ENCODE data around the gene TIMM22.

The TIMM22 gene

DNA sequence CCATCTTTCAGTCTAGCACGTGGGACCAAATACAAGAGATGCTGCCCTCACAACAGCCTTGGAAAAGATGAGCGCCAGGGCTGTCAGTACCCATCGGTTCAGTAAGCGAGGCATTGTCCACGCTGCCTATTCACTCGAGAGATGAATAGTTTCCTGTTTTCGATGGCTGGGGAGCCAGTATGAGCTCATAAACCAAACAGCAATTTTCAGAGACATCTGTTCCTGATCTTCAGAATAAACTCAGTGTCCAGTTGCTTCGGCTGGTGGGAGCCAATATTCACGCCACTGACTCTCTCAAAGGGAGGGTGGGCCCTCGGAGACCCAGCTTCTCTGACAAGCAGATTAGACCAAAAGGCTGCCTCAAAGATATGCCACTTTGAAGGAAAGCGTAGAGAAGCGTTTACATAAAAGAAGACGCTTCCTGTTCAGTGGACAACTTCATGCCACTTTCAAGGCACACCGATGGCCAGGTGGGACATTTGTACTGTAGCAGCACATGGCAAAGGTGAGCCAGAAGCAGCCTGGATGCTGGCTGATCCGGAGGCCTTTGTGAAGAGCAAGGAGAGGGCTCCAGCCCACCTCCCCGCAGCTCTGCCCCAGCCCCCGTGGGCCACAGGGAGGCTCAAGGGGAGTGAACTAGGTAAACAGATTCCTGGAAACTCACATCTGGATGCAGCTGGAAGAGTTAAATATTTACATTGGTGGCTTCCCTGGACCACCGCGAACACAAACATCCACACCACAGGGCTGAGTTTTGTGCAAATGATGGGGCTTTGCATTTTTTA lies 6.0 kb downstream of the TIMM22 start:
- Histone ChIP-seq H3K4me1 (ENCODE audit: control insufficient read depth, insufficient read depth, low read length) (no peaks in the 10 kb centered on the region; the same call in 1 of the 2 replicates), H3K4me3 (ENCODE audit: low read depth, low read length) (no peak overlapping the region), H3K36me3 (ENCODE audit: control insufficient read depth, insufficient read depth, low read length) (peaks cover 65% of the 10 kb centered on the region), H3K27me3 (ENCODE audit: control insufficient read depth, insufficient read depth, low read length) (no peaks in the 10 kb centered on the region), H3K9me3 (ENCODE audit: control insufficient read depth, insufficient read depth, low read length) (no peaks in the 10 kb centered on the region), H3K9ac (ENCODE audit: low read depth, low read length) (no peak overlapping the region), H3K27ac (ENCODE audit: low read depth, low read length) (no peak overlapping the region)

DNA sequence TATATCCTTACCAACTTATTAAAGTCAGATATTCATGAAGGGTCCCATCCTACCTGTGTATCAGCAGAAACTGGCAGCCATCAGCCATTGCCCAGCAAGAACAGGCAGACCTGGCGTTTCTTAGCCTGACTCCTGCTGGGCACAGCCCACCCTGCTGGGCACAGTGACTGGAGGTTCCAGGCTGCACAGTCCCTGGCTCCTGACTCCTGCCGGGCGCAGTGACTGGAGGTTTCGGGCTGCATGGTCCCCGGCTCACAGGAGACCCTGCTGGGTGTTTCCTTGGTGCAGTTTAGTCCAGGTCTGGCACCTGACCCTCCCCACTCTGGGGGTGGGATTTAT lies 6.7 kb downstream of the TIMM22 start:
- no peaks in the 10 kb centered on the region; the same call in 1 of the 2 replicates for H3K4me1 ChIP-seq (ENCODE audit: control insufficient read depth, insufficient read depth, low read length)
- no peak overlapping the region for H3K27ac ChIP-seq (ENCODE audit: low read depth, low read length)
- H3K4me3 ChIP-seq (ENCODE audit: low read depth, low read length) = no peak overlapping the region
- no peak overlapping the region for H3K9ac ChIP-seq (ENCODE audit: low read depth, low read length)
- no peaks in the 10 kb centered on the region for H3K9me3 ChIP-seq (ENCODE audit: control insufficient read depth, insufficient read depth, low read length)
- no peaks in the 10 kb centered on the region for H3K27me3 ChIP-seq (ENCODE audit: control insufficient read depth, insufficient read depth, low read length)
- peaks cover 65% of the 10 kb centered on the region for H3K36me3 ChIP-seq (ENCODE audit: control insufficient read depth, insufficient read depth, low read length)

DNA sequence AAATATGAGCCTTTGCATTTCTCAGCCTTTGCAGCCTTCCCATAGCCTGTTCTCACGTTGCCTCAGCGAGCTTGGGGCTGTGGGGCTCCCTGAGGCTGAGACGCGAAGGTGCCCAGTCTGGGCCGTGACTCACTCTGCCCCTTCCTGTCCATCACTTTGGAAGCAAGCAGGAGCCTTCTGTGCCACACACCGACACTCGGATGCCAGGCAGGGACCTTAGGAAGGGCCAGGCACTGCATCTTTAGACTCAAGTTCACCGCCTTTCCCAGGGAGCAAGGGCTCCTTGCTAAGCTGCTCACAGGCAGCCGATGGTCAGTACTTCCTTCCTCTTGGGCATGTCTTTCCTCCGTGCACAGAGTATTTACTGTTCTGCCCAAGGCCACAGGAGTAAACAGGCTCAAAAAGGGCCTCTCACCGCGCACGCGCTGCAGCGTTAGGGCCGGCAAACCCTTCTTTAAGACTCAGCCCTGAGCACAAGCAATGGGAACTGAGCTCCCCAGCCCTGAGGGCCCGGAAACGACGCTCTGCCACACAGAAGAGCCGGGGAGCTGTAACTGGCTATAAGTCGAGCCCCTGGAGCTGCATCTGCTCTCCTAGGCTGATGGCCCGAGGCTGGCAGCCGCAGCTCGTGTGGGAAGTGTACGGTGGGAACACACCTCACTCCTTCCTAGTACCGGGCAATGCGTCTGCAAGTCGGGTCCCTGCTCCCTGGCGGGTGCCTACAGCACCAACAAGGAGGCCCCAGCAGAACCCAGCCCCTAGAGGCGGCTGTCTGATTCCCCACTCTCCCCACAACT lies 7.2 kb downstream of the TIMM22 start:
- no peak overlapping the region for H3K9ac ChIP-seq (ENCODE audit: low read depth, low read length)
- no peak overlapping the region for H3K4me3 ChIP-seq (ENCODE audit: low read depth, low read length)
- H3K36me3 ChIP-seq (ENCODE audit: control insufficient read depth, insufficient read depth, low read length) = peaks cover 63% of the 10 kb centered on the region
- no peaks in the 10 kb centered on the region for H3K9me3 ChIP-seq (ENCODE audit: control insufficient read depth, insufficient read depth, low read length)
- H3K27ac ChIP-seq (ENCODE audit: low read depth, low read length) = no peak overlapping the region
- H3K27me3 ChIP-seq (ENCODE audit: control insufficient read depth, insufficient read depth, low read length) = no peaks in the 10 kb centered on the region
- no peaks in the 10 kb centered on the region; the same call in 1 of the 2 replicates for H3K4me1 ChIP-seq (ENCODE audit: control insufficient read depth, insufficient read depth, low read length)

DNA sequence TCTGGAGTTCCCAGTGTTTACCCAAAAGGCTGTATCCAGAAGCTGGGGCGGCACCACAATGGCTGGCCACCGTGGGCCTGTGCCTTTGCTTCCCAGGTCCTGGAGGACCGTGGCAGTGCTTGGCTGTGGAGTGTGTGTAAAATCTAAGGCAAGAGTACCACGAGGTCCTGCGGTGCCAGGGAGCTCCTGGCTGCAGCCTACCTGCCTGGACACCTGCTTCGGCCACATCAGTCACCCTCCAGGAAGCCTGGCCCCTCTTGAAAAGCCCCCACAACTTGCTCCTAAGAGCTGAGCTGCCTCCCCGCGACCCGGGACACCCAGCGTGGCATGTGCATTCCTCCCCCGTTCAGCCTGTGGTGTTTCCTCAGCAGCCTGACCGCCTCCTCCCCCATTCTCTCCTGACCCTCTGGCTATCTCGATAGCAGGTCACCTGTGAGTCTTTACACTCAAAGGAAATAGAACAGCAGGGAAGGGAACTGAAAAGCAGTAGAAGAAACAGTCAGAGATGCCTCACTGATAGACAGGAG lies 7.9 kb downstream of the TIMM22 start:
- Histone ChIP-seq H3K27me3 (ENCODE audit: control insufficient read depth, insufficient read depth, low read length) (no peaks in the 10 kb centered on the region), H3K9me3 (ENCODE audit: control insufficient read depth, insufficient read depth, low read length) (no peaks in the 10 kb centered on the region), H3K4me1 (ENCODE audit: control insufficient read depth, insufficient read depth, low read length) (no peaks in the 10 kb centered on the region; the same call in 1 of the 2 replicates), H3K36me3 (ENCODE audit: control insufficient read depth, insufficient read depth, low read length) (peaks cover 56% of the 10 kb centered on the region), H3K4me3 (ENCODE audit: low read depth, low read length) (no peak overlapping the region), H3K27ac (ENCODE audit: low read depth, low read length) (peak overlapping the region; percentile 35), H3K9ac (ENCODE audit: low read depth, low read length) (no peak overlapping the region)

DNA sequence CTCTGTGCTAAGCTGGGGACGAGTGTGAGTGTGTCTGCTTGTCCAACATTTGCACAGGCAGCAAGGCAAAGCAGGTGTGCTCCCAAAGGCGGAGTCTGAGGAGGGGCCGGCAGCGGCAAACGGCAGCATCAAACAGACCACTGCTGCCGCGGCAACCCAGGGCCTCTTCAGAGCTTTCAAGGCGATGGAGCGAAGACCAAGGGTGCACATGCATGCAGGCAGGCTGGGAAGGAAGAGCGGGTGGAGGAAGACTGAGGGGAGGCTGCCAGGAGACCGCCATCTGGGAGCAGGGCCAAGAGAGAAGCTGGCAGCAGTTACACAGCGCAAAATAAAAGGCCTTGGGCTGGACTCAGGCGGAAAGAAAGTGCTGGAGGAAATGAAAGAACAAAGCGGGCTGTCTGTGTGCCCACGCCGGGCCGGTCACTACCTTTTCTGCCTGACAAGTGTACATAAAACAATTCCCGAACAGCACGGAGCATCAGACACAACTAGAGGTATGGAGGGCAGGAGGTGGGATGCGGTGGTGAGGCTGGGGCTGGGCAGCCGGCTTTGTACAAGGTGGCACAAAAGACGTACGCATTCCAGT lies 8.5 kb downstream of the TIMM22 start:
- no peaks in the 10 kb centered on the region; the same call in 1 of the 2 replicates for H3K4me1 ChIP-seq (ENCODE audit: control insufficient read depth, insufficient read depth, low read length)
- H3K9ac ChIP-seq (ENCODE audit: low read depth, low read length) = no peak overlapping the region
- H3K9me3 ChIP-seq (ENCODE audit: control insufficient read depth, insufficient read depth, low read length) = no peaks in the 10 kb centered on the region
- no peak overlapping the region for H3K4me3 ChIP-seq (ENCODE audit: low read depth, low read length)
- peaks cover 55% of the 10 kb centered on the region for H3K36me3 ChIP-seq (ENCODE audit: control insufficient read depth, insufficient read depth, low read length)
- H3K27ac ChIP-seq (ENCODE audit: low read depth, low read length) = no peak overlapping the region
- H3K27me3 ChIP-seq (ENCODE audit: control insufficient read depth, insufficient read depth, low read length) = no peaks in the 10 kb centered on the region

DNA sequence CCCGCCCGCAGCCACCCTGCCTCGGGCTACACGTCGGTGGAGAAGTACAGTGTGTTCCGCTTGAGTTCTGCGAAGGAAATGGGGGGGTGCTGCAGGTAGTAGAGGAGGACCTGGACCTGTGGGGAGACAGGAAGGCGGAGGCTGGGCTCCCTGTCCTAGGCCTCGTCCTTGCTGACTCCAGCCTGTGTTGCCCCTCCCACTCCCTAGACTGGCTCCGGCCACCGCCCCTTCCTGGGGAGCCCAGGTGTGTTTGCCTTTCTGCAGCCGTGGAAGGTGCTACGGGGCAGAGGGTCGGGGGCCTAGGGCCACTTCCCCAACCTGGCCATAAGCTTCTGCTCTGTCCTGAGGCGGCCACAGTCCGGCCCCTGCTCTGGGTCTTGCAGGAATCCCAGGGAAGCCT lies 9.1 kb downstream of the TIMM22 start:
- H3K9ac ChIP-seq (ENCODE audit: low read depth, low read length) = no peak overlapping the region
- no peak overlapping the region for H3K27ac ChIP-seq (ENCODE audit: low read depth, low read length)
- H3K27me3 ChIP-seq (ENCODE audit: control insufficient read depth, insufficient read depth, low read length) = no peaks in the 10 kb centered on the region
- no peak overlapping the region for H3K4me3 ChIP-seq (ENCODE audit: low read depth, low read length)
- no peaks in the 10 kb centered on the region; the same call in 1 of the 2 replicates for H3K4me1 ChIP-seq (ENCODE audit: control insufficient read depth, insufficient read depth, low read length)
- H3K9me3 ChIP-seq (ENCODE audit: control insufficient read depth, insufficient read depth, low read length) = no peaks in the 10 kb centered on the region
- H3K36me3 ChIP-seq (ENCODE audit: control insufficient read depth, insufficient read depth, low read length) = peaks cover 51% of the 10 kb centered on the region

DNA sequence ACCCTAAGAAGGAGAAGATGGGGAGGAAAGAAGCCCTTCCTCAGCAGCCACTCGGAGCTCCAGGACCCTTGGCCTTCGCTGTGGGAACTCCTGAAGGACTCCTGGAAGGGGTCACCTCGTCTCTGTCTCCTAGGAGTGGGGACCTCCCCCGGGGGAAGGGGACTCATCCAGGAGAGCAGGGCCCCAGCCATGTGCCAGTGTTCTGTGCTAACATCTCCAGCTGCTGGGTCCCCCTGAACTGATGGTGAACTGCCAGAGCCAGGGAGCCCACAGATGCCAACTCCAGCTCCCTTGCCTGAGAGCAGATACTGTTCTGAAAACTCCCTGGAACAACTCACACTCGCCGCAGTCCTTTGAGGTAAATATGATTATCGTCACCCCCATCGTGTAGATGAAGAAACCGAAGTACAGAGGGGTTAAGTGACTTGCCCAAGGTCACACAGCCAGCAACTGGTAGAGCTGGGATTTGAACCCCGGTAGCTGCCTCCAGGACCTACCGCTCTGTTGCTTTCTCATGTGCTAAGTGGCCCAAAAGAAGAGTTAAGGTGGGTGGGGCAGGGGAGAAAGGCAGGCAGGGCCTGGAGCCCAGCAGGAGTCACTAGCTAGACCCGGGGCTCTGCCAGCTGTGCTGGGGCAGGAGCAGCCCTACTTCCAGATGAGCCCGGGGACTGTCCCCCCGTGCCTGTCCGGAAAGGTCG lies 10.5 kb downstream of the TIMM22 start:
- H3K4me3 ChIP-seq (ENCODE audit: low read depth, low read length) = no peak overlapping the region
- no peaks in the 10 kb centered on the region; the same call in 1 of the 2 replicates for H3K4me1 ChIP-seq (ENCODE audit: control insufficient read depth, insufficient read depth, low read length)
- H3K27me3 ChIP-seq (ENCODE audit: control insufficient read depth, insufficient read depth, low read length) = no peaks in the 10 kb centered on the region
- H3K9ac ChIP-seq (ENCODE audit: low read depth, low read length) = no peak overlapping the region
- H3K36me3 ChIP-seq (ENCODE audit: control insufficient read depth, insufficient read depth, low read length) = peaks cover 37% of the 10 kb centered on the region
- no peaks in the 10 kb centered on the region for H3K9me3 ChIP-seq (ENCODE audit: control insufficient read depth, insufficient read depth, low read length)
- H3K27ac ChIP-seq (ENCODE audit: low read depth, low read length) = no peak overlapping the region

DNA sequence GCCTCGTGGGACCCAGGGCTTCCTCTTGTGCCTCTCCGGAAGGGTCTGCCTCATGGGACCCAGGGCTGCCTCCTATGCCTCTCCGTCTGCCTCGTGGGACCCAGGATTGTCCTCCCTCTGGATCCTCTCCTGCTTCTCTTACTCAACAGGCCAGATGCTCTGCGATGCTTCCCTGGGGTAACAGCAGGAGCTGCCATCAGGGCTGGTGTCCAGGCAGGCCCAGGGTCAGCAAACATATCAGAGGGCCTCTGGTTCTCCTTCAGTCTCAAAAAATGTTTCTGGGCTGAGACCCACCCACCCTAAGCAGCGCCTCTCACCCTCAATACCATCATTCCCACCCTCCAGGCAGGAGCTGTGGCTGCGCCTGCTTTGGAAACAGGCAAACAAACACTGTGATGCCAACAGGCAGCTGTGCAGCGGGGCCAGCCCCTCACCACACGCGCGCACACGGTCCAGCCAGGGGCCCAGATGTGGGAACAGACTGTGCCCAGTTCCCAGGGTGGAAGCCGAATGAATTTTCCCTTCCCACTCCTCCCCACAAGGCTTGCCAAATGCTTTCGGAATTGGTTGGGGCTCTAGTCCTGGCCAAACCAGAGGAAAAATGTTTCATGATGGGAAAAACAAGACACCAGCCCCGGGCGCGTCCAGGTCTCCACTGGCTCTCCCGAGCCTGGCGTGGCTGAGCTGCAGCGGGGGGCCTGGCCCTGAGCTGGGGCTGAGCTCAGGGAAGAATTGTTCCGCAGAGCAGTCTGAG lies 11.3 kb downstream of the TIMM22 start:
- Histone ChIP-seq H3K27me3 (ENCODE audit: control insufficient read depth, insufficient read depth, low read length) (no peaks in the 10 kb centered on the region), H3K36me3 (ENCODE audit: control insufficient read depth, insufficient read depth, low read length) (peaks cover 29% of the 10 kb centered on the region), H3K4me1 (ENCODE audit: control insufficient read depth, insufficient read depth, low read length) (no peaks in the 10 kb centered on the region; the same call in 1 of the 2 replicates), H3K27ac (ENCODE audit: low read depth, low read length) (no peak overlapping the region), H3K9me3 (ENCODE audit: control insufficient read depth, insufficient read depth, low read length) (no peaks in the 10 kb centered on the region), H3K9ac (ENCODE audit: low read depth, low read length) (no peak overlapping the region), H3K4me3 (ENCODE audit: low read depth, low read length) (no peak overlapping the region)

DNA sequence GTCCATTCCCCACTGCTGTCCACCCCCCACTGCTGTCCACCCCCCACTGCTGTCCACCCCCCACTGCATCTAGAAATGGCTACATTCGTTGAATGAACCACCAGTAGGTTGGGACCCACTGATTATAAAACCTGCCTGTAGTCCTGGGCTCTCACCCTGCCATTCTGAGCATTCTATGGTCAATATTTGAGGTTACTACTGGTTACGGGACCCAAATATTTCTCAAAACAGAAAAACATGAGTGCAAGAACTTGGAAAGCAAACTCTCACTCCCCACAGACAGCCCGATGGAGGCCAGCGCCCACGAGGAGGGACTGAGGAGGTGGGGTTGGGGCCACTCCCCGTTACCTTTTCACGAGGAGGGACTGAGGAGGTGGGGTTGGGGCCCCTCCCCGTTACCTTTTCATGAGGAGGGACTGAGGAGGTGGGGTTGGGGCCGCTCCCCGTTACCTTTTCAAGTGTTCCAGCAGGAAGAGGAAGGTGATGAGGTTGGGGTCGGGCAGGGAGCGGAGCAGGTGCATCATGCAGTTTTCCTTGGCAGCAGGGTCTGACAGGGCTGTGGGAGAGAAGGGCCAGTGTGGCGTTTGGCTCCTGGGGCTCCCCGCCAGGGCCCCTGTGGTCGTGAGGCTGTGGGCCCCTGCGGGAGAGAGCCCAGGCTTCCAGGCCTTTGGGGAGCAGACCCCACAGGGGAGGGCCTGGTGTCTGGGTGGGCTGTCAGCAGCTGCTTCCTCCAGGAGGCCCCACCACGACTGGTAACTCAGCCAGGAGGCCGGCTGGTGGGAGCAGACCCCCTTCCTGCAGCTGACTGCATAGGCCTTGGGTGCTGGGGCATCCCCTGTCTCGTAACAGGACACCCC lies 12.5 kb downstream of the TIMM22 start:
- Histone ChIP-seq H3K27me3 (ENCODE audit: control insufficient read depth, insufficient read depth, low read length) (no peaks in the 10 kb centered on the region), H3K4me1 (ENCODE audit: control insufficient read depth, insufficient read depth, low read length) (no peaks in the 10 kb centered on the region; the same call in 1 of the 2 replicates), H3K4me3 (ENCODE audit: low read depth, low read length) (no peak overlapping the region), H3K9me3 (ENCODE audit: control insufficient read depth, insufficient read depth, low read length) (no peaks in the 10 kb centered on the region), H3K27ac (ENCODE audit: low read depth, low read length) (no peak overlapping the region), H3K9ac (ENCODE audit: low read depth, low read length) (no peak overlapping the region), H3K36me3 (ENCODE audit: control insufficient read depth, insufficient read depth, low read length) (peaks cover 22% of the 10 kb centered on the region)

All from HUES48 (cell line).